Stimulated activated CD8-positive, alpha-beta memory T cell treated with anti-CD3 and anti-CD28 coated beads, Interleukin-4, amount 100 ng/mL, for 4 hours (primary cell): ENCODE results near the gene ISYNA1.
A peak's percentile ranks its signal among the peaks of the same experiment; 100 is the strongest.

ENCODE experiments used
- DNase-seq, 2 donors: peaks; one replicate each; pipeline ENCODE4 v3.0.0-alpha.2; 2020; ENCODE audit warnings: low read depth in 2 of 2, low spot score in 1 of 2

ISYNA1 gene

GRCh38 chr19:18437491-18438330 is at the start of gene ISYNA1:
Gene ISYNA1 (minus strand): TSS chr19:18438133. CDS start chr19:18437979, 154 bp downstream.
- DNase-seq: peak; percentile 33 to 64

- DNase-seq: no peak
Observed at GRCh38 chr19:18486746-18487145, 48.8 kb upstream of the ISYNA1 start.

- DNase-seq: no peak
Observed at GRCh38 chr19:18484992-18485391, 47.1 kb upstream of the ISYNA1 start.

GRCh38 chr19:18483119-18483890 is 45.4 kb upstream of the ISYNA1 start:
- no peak for DNase-seq

- no peak for DNase-seq
Observed at GRCh38 chr19:18481505-18482222, 43.7 kb upstream of the ISYNA1 start.

GRCh38 chr19:18480006-18480691 is 42.2 kb upstream of the ISYNA1 start:
- DNase-seq: no peak

GRCh38 chr19:18478545-18479311 is 40.8 kb upstream of the ISYNA1 start:
- DNase-seq: peak in 1 of 2 donors; percentile 45

DNA sequence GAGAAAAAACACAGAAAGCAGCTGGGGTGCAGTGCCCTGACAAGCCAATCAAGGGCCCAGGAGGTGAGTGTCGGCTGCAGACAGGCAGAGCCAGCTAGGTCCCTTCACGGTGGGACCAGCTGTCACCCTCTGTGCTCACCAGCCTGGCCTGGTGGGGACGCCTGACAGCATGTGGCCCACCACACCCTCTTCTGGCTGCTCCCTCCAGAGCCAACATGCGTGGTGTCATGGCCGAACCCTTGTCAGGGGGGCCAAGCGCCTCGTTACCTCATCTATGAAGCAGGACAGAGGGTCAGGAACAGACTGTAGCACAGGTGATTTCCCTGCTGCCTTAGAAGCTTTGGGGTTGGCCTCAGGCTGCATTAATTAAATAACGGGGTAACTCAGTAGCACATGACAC is 40.0 kb upstream of the ISYNA1 start:
- no peak for DNase-seq

DNA sequence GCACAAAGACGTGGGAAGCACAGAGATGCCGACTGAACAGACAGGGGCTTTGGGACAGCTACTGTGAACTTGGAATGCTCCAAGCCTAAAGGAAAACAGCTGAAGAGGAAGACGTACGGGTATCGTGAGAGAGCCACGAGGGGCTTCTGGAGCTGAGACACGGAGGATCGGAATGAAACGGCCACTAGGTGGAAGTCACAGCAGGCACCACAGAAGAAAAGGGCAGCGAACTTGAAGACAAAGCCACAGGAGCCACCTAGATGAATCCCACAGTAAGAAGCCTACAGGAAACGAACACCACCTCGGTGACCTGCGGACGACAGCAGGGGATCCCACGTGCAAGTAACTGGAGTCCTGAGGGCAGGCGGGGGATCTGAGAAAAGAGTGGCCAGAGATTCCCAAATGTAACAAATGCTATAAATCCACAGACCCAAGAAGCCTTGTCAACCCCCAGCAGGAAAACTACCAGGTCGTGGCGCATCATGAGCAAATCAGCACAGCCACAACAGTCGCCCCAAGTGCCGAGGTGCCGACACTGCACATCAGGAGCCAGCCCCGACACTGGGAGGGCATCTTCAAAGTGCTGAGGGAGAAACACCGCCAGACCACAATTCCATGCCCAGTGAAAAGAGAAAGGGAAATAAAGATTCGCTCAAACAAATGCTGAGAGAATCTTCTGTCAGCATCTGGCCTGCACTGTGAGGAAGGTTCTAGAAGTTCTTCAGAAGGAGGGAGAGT is 39.3 kb upstream of the ISYNA1 start:
- DNase-seq: no peak

DNA sequence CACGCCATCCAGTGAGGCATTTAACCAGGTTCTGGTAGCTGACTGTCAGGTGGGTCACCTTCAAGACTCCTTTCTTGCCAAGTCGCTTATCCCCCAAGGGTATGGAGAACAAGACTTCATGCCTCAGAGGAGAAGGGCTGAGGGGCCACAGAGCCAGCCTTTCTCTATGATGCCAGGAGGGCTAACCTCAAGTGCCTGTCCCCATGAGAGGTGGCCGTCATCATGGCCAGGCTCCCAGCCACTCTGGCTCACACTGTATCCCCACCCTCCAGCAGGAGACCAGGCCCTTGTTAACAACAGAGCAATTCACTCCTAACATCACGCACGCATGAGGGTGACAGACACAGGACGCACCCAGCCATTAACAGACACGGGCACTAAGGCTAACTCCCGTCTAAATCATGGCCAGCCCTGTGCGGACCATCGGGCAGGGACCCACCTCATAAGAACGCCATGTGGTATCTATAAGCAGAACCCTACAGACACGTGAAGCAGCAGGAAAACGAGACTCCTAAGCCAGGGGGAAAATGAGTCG is 38.6 kb upstream of the ISYNA1 start:
- DNase-seq: no peak

- DNase-seq: no peak
Observed at GRCh38 chr19:18475762-18476331, 37.9 kb upstream of the ISYNA1 start.

DNA sequence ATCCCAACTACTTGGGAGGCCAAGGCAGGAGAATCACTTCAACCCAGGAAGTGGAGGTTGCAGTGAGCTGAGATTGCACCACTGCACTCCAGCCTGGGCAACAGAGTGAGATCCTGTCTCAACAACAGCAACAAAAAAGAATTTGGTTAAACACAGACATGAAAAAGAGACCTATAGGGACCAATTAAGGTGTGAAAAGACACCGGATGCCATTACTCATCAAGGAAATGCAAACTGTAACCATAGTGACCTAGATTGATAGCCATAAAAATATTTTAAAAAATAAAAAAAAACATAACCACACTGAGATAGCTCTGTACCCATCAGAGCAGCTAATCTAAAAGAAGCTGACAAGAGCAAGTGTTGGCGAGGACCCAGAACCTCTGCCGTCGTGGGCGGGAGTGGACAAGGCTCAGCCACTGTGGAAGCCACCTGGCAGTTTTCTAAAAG is 37.1 kb upstream of the ISYNA1 start:
- no peak for DNase-seq

DNA sequence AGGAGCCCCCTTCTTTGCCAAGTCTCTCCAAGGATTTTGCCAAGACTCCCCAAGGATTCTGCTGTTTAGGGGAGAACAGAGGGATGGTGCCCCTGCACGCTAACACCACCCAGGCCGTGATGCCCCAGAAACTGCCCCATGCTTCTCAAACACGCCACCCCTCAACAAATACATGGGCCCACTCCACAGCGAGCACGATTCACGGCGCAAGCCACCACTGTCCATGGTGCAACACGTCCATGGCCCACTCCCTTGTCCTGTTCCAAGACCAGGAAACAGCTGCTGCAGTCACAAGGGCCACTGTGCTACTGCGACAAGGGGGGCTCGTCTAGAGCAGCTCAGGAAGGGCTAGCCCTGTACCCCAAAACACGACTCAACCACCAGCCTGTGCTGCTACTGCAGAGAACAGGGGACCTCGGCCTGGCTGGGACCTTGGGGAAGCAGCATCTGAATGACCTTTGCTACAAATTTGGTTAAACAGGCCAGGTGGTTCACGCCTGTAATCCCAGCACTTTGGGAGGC is 36.5 kb upstream of the ISYNA1 start:
- no peak for DNase-seq

- DNase-seq: no peak
Observed at GRCh38 chr19:18473706-18474087, 35.8 kb upstream of the ISYNA1 start.

GRCh38 chr19:18473003-18473705 is 35.2 kb upstream of the ISYNA1 start:
- DNase-seq: no peak

DNA sequence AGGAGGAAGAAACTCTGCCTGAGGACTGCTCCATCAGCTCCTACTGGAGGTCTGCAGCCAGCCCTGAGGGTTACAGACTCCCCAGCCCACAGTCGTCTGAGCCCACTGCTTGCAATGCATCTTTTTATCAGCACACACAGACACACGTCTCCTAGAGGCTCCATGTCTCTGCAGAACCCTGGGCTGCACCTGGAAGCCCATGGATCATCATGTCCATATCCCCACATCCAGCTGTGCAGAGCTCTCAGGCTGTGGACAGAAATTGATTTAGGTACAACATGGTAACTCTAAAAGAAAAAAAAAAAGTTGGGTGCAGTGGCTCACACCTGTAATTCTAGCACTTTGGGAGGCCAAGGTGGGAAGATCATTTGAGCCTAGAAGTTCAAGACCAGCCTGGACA is 32.9 kb upstream of the ISYNA1 start:
- DNase-seq: no peak

DNA sequence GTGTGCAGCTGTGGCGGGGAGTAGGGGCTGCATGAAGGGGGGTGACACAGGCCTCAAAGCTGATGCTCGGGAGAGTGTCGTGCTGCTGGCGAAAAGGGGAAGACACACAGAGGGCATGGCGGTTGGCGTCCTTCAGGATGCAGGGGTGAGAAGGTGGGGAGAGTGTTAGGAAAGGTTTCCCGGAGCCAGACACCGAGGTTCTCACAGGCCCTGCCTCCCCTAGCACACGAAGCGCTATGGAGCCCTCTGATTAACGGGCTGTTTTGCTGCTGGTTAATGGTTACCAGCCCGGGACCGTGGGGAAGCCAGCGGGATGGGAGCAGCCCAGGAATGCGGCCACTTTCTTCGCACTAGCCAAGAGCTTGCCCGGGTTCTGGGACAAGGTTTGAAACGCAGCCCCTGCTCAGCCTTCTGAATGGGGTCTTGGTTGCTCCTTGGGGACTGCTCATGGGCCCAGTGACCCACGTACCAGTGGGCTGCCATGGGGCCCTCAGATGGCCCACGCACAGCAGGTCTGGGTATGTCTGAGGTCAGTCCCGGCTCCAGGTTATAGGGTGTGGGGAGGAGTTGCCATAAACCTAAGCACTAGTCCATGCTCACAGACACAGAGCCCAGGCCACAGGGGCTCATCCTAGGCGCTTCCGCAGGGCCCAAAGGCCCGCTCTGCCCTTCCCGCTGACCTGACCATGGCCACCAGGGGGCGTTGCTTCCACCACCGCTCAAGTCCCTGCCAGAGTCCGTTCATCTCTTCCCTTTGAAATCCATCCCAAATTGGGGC is 31.3 kb upstream of the ISYNA1 start:
- peak in 1 of 2 donors; percentile 22 for DNase-seq
